NCI-H524 treated with DMSO at 0.1 percent for 48 hours (cell line): Measurements from ENCODE around the gene AKAP7.

Source experiments
- DNase-seq: peaks from one replicate; lab custom pipeline; 2025; lab: John Stamatoyannopoulos, UW

Gene AKAP7

DNA sequence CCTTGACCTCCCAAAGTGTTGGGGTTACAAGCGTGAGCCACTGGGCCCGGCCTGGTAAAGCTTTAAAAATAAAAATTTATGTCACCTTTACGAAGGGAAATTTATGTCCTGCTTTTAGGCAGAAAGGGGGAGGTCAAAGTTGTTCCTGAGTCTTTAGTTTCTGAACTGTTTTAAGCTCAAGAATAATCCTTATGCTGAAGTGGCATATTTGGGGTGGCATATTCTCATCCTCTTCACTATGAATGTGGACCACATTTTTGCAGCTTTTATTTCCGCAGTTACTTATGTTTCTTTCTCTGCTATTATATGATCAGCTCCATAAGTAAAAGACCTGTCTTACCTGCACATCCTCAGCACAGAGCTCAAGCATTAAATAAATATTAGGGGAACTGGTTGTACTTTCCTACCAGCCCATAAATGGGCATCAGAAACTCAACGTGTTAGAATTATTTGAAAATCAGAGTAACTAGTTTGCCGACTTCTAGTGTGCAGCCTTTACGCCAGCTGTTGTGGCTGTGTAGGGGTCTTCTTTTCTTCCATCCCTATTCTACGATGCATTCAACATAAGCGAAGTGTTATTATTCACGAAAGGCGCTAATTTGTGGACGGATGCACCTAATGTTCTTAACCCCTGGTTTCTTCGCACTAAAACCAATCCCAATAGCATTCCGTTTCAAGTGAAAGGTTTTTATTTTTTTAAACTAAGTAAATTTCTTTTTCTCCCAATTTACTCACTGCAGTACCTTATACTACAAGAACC, 867 bp upstream of the AKAP7 start:
- DNase-seq, result no peak

DNA sequence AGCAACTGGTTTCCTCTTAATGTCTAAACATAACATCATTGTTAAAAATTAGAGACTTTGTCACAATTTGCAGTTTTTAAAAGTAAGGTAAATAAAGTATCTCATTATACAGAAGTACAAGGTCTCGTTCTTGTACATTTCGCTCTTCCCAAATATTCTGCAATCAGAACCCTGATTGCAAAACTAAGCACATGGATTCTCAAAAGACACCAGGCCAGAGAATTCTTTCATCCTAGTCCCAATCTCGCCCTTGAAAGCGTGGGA, 355 bp upstream of the AKAP7 start:
- DNase-seq, result no peak

DNA sequence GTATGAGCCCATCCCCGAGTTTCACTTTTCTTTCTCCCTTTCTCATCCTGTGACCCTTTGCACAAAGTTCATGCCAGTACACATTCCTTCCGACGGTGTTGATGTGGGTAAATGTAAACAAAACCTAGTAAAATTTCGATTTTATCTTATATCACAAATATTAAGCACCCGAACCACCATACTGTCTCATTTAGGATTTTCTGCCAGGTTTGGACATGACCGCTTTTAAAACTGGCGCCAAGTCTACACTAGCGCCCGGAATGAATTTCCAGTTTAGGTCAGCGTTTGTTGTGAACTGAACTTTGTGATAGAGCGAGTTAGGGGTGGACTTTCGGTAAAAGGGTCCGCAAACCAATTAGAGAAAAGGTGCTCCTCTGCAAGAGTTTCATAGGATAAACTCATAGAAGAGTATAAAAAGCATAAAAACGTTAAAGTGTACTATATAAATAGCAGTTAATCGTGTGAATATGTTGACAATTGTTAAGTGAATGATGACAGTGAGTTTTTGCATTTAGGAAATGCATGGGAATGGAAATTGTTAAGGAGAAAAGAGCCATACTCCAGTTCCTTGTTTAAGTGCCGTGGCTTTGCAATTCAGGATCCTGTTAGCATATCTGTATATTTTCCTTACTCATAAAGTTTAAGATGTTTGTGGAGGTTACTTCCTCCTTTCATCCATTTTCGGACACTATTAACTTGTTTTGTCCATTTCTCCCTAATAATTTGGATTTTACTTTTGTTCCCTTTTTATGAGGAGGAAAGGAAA, 937 bp downstream of the AKAP7 start:
- DNase-seq, result no peak

DNA sequence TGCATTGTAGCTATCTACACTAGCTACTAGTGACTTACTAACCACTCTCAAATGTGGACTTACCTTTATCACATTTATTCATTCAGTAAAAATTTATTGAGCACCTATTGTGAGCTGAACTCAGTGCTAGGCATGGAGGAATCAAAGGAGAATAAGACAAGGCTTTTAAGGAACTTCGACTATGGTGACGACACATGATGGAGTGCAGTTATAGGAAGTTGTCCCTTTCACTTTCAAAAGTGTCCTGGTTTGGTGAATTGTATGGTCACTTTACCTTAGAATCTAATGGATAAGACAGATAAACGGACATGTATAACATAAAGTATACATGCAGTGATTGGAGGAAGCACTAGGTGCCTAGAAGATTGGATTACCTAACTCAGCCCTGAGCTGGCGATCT, 4.3 kb downstream of the AKAP7 start:
- DNase-seq, result no peak

GRCh38 chr6:131143319-131143718, 8.1 kb downstream of the AKAP7 start:
- DNase-seq, result no peak

DNA sequence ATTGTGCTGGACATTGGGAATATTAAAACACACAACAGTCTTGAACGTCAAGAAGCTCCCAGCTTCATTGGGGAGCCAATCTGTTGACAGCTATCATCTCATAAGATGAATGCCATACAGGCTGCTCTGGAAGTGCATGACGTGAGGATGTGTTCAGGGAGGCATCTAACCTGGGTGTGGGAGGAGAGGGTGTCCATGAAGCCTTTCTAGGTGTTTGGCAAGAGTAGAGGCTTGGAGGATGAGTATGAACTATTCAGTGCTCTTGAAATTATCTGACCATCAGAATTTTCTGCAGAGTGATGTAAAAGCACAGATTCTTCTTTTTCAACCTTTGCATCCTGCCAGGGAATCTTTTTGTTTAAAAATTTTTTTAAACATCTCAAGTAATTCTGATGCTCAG, 11.6 kb downstream of the AKAP7 start:
- no peak for DNase-seq

- DNase-seq, result no peak
These were observed 21.1 kb downstream of the AKAP7 start for GRCh38 chr6:131156411-131156810.

- DNase-seq, result no peak
These were observed 24.3 kb downstream of the AKAP7 start for GRCh38 chr6:131159578-131159977.

DNA sequence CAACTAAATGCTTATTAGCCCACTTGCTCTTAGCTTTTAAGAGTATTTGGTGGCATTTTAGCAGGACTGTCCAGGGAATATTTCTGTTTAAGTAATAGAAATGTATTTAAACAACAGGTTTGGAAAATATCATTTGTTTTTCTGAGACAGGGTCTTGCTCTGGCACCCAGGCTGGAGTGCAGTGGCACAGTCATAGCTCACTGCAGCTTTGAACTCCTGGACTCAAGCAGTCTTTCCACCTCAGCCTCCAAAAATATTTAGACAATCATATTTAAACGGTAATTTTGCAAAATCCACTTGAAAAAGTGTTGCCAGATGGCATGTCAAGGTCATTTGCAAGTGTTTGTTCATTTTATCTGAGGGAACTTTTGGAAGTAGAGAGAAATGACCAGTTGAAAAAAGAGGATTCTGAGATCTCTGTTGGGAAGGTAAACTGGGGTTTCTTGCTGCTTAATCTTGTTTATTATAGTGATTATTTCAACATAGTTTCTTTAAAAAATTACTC, 25.0 kb downstream of the AKAP7 start:
- DNase-seq, result no peak

DNA sequence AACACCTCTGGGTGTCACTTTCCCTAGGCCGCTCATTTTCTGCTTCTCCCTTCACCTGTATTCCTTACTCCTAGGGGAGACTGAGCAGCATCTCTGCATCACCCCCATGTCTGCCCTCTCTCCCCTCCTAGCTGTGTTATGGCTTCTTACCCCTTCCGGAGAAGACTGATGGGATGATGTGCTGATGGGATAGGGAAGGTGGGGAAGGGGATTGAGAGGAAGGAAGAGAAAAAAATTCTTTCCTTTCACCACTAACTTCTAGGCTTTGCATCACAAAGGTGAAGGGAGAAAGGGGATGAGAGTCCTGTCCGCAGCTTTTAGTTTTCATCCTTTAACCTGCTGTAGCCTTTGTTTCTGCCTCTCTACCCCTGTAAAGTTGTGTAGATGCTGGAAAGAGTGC, 26.7 kb downstream of the AKAP7 start:
- no peak for DNase-seq

GRCh38 chr6:131163886-131164285, 28.6 kb downstream of the AKAP7 start:
- no peak for DNase-seq

DNA sequence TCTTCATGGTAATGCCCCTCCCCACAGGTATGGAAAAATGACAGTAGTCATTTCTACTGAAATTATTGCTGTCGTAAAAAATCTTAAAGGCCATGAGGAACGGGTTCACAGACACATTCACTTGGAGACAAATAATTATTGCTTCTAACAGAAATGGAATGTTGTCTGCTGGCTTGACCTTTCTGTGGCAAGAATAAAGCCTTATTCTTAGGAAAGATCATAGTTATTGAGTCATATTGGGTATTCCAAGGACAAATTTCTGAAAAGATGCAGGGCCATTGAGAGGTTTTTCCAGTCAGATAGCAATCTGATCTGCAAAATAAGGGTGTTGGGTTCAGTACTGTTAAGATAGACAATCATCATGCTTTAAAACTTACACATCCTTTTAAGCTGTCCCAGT, 29.2 kb downstream of the AKAP7 start:
- no peak for DNase-seq

DNA sequence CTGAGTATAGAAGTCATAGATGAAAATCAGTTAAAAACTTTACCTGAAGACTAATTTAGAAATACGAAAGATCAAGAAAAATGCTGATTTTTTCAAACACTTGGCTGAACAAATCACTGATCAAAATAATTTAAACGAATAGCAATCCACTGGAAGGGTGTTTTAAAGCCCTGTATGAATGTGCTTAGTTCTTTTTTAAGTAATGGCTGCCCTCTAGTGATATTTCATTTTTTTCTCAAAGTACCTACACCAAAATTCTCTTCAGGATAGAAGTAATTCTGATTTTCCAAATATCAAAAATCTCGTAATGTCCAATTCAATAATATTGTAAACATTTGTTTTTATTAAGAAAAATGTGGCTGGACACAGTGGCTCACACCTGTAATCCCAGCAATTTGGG, 32.5 kb downstream of the AKAP7 start:
- no peak for DNase-seq

DNA sequence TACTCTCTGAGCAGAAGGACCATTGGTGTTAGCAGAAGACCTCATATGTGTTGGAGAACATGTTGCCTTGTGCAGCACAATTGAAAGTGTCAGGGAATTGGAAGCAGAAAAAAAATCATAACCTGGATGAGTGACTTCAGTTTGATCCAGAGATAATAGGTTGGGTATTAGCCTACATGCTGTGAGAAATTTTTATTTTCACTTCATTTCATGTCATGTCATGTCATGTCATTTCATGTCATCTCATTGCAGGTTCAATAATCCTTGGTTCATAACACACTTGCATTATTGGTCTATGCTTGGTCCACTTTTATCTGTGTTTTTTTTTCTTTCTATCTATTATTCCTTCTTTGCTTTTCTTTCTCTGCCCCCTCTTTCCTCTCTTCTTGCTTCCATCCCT, 34.3 kb downstream of the AKAP7 start:
- DNase-seq, result no peak

GRCh38 chr6:131172222-131172621, 37.0 kb downstream of the AKAP7 start:
- no peak for DNase-seq

DNA sequence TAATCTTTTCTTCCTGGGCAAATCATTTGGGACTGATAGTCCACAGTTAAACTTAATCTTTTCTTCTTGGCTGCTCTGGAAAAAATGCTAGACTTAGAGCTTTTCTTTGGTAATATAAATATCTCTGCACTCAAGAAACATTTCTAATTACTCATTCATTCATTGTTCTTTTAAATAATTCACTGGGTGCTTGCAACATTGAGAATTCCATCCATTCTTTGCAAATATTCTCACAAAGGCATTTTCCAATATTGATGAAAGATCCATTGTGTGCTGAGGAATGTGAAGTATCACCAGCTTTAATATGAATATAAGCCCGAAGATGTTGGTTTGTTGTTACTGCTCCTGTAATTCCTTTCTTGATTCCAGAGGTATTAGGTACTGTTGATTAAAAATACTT, 38.4 kb downstream of the AKAP7 start:
- no peak for DNase-seq

- no peak for DNase-seq
These were observed 40.3 kb downstream of the AKAP7 start for GRCh38 chr6:131175564-131175963.

- no peak for DNase-seq
These were observed 42.7 kb downstream of the AKAP7 start for GRCh38 chr6:131177996-131178395.

- DNase-seq, result no peak
These were observed 47.7 kb downstream of the AKAP7 start for GRCh38 chr6:131182991-131183425.

- no peak for DNase-seq
These were observed 48.3 kb downstream of the AKAP7 start for GRCh38 chr6:131183427-131184095.

DNA sequence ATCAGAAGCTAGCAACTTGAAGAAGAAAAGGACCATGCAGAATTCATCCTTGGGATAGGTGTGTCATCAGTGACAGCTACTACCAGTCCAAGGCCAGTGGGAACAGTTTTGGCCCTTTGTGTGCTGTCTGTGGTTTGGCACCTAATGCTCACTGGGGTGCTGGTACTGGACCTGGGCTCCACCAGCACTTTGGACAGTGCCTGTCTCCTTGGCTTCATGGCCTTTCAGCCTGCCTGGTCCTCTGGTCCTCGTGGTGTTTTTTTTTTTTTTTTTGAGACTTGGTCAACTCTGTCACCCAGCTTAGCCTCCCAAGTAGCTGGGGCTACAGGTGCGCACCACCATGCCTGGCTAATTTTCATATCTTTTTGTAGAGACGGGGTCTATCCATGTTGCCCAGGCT, 56.3 kb downstream of the AKAP7 start:
- DNase-seq, result no peak

DNA sequence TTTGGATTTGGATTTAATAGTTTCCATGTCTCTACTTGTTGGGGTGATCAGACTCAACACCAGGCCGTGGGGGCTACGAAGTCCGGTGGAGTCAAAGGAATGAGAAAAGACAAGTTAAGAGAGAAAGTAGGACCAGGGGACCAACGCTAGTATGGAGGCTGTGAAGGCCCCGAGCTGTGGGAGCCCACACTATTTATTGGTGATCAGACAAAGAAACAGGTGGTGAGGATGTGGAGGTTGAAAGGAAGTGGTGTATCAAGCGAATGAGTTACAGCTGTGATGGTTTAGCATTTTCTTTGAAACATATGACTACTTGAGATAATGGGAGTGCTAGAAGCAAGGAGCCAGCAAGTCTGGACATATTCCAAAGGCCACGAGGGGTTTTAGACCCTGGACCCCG, 62.4 kb downstream of the AKAP7 start:
- peak; percentile 37 for DNase-seq
